ENCODE results near the gene RANBP10.

DNA sequence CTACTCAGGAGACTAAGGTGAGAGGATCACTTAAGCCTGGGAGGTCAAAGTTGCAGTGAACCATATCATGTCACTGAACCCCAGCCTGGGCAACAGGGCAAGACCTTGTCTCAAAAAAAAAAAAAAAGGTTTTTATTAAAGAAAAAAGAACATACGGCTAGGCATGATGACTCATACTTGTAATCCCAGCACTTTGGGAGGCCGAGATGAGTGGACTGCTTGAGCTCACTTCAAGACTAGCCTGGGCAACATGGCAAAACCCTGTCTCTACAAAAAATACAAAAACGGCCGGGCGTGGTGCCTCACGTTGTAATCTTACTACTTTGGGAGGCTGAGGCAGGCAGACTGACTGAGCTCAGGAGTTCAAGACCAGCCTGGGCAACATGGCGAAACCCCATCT is 38.4 kb downstream of the RANBP10 start:
- TF ChIP-seq GATA3 (IDR thresholded peaks at IDR 0.05; ENCODE audit: low read depth, low read length) (no peak), GATA2 (IDR thresholded peaks at IDR 0.05; ENCODE audit: low read depth, low read length) (no peak)

All from SH-SY5Y (cell line).